Measurements from ENCODE around the gene IFI35. TPM values are rescaled to one million over a fixed set of nuclear protein-coding genes. Genes with fewer than 3 reads are reported as not detected.

The IFI35 gene
- total and polyA plus RNA-seq, 9 donors = 13.0 to 39.7 (median 29.7) TPM

GRCh38 chr17:43028221-43028861 is 21.8 kb downstream of the IFI35 start:
- Histone ChIP-seq H3K27ac (no peak overlapping the region), H3K36me3 (no peaks in the 10 kb centered on the region), H3K27me3 (no peaks in the 10 kb centered on the region), H3K4me1 (ENCODE audit: insufficient read depth) (no peaks in the 10 kb centered on the region), H3K9me3 (no peaks in the 10 kb centered on the region), H3K4me3 (no peak overlapping the region)
- no peak for DNase-seq
- WGBS, 3 donors = 83 to 87% (median 83%) methylated on average over 17 of the region's 17 CpGs
- no peak for TF ChIP-seq CTCF (IDR thresholded peaks at IDR 0.05)
- TF ChIP-seq EP300 (IDR thresholded peaks at IDR 0.05) = no peak
- intact Hi-C loops (cut with DNase I) = loop anchor here in 2 of 4 donors (5.0 to 10.0 kb wide), 3 partner anchors 99 to 286 kb away; partner anchors contain the start of genes BRCA1 (in 1 of the 2) and TMEM106A (in 1 of the 2)

GRCh38 chr17:43030137-43030767 is 23.7 kb downstream of the IFI35 start:
- no peaks in the 10 kb centered on the region for H3K9me3 ChIP-seq
- TF ChIP-seq CTCF (IDR thresholded peaks at IDR 0.05) (no peak), POLR2A (IDR thresholded peaks at IDR 0.05) (no peak), EP300 (IDR thresholded peaks at IDR 0.05) (no peak)
- H3K4me3 ChIP-seq = no peak overlapping the region
- no peaks in the 10 kb centered on the region for H3K27me3 ChIP-seq
- WGBS, 3 donors = 65 to 85% (median 71%) methylated on average over 6 of the region's 6 CpGs
- DNase-seq = no peak
- intact Hi-C loops (cut with DNase I) = no loop called here
- no peaks in the 10 kb centered on the region for H3K4me1 ChIP-seq (ENCODE audit: insufficient read depth)
- no peaks in the 10 kb centered on the region for H3K36me3 ChIP-seq
- H3K27ac ChIP-seq = no peak overlapping the region

- WGBS, 3 donors = 70 to 87% (median 79%) methylated on average over 3 of the region's 3 CpGs
- H3K27ac ChIP-seq = no peak overlapping the region
- TF ChIP-seq CTCF (IDR thresholded peaks at IDR 0.05) (no peak), POLR2A (IDR thresholded peaks at IDR 0.05) (no peak), EP300 (IDR thresholded peaks at IDR 0.05) (no peak)
- no peaks in the 10 kb centered on the region for H3K4me1 ChIP-seq (ENCODE audit: insufficient read depth)
- H3K4me3 ChIP-seq = no peak overlapping the region
- intact Hi-C loops (cut with DNase I) = no loop called here
- no peaks in the 10 kb centered on the region for H3K27me3 ChIP-seq
- H3K9me3 ChIP-seq = no peaks in the 10 kb centered on the region
- H3K36me3 ChIP-seq = no peaks in the 10 kb centered on the region
- no peak for DNase-seq
Observed at GRCh38 chr17:43031666-43032065, 25.1 kb downstream of the IFI35 start.

GRCh38 chr17:43033948-43034881 is 27.6 kb downstream of the IFI35 start:
- 38 to 49% (median 42%) methylated on average over 12 of the region's 12 CpGs for WGBS, 3 donors
- DNase-seq = no peak
- Histone ChIP-seq H3K9me3 (no peaks in the 10 kb centered on the region), H3K36me3 (no peaks in the 10 kb centered on the region), H3K4me3 (no peak overlapping the region), H3K27ac (no peak overlapping the region), H3K27me3 (no peaks in the 10 kb centered on the region), H3K4me1 (ENCODE audit: insufficient read depth) (no peaks in the 10 kb centered on the region)
- intact Hi-C loops (cut with DNase I) = no loop called here
- TF ChIP-seq CTCF (IDR thresholded peaks at IDR 0.05) (no peak), POLR2A (IDR thresholded peaks at IDR 0.05) (no peak), EP300 (IDR thresholded peaks at IDR 0.05) (no peak)
